Stimulated activated CD8-positive, alpha-beta memory T cell treated with anti-CD3 and anti-CD28 coated beads, Interleukin-15, amount 100 ng/mL, for 4 hours (primary cell): ENCODE results near the gene PRIMPOL.
"Not testable (repeated sequence)": the region's sequence is repeated elsewhere in the genome, so short reads cannot be mapped to it uniquely, and the experiment has no call there.

Experiments used
- DNase-seq, 2 donors: peaks; one replicate each; pipeline ENCODE4 v3.0.0-alpha.2; 2020; ENCODE audit warnings: low read depth in 2 of 2

PRIMPOL gene

GRCh38 chr4:184636897-184637296 lies 12.6 kb upstream of the PRIMPOL start:
- DNase-seq = no peak

DNA sequence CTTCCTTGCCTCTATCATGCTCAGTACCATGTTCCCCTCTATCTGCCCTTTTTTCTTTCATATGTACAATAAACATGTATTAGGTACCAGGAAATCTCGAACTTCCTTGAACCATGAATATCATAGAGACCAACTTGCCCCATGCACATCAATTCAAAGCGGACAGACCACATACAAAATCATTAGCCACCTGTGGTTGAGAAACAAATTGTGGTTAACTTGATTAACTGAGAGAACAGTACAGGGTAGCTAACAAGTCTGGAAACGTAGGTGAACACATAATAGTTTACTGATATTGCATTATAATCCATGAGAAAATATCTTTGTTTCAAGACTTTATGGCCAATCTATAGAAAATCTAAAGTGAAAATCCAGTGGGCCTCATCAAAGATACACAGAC lies 8.5 kb upstream of the PRIMPOL start:
- DNase-seq = no peak

GRCh38 chr4:184641451-184641850 lies 8.1 kb upstream of the PRIMPOL start:
- no peak for DNase-seq

DNA sequence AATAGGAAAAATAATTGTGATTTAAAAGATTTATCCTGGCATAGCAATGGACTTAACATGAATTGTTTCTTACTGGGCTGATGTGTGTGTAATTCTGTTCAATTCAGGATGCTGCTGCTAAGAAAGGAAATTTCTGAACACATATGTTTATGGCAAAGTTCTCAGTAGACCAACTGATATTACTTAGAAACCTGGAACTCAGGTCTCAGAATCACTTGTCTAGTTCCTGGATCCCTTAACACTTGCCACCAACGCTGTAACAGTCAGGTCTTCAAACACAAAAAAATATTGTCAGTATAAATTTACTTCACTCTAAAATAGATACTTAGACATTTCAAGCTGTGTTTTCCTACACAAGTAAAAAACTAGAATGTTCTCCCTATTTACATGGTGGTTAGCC lies 5.8 kb upstream of the PRIMPOL start:
- no peak for DNase-seq

- no peak for DNase-seq
These were observed 4.8 kb upstream of the PRIMPOL start for GRCh38 chr4:184644553-184645307.

DNA sequence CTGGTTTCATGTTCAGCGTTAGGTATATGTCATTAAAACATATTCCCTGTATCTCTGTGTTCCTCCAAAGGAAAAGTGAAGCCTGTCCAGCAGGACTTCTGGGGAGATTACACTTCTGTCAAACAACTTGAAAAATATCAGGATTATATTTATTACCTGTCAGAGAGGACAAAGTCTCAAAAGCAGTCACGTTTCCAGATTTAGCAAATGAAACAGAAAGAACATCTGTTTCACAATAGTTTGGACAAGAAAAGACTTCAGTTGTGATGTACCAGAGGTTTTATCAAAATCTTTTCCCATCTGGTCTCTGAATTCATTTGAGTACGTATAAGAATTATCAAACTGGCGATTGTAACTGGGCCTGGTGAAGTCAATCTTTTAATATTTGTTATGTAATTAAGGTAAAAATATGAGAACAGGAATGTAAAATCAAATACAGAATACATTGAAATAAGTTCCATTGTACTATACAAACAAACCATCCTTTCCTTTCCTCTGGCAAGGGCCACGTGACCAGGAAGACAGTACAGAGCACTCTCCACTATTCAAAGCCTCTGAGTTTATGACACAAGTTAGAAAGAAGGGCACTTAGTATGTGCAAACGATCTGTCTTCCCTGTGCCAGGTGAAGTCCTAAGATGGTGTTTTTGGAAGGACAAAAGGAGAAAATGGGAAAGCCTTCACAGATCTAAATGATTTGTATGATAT lies 3.5 kb upstream of the PRIMPOL start:
- DNase-seq = no peak

- no peak for DNase-seq
These were observed 2.1 kb upstream of the PRIMPOL start for GRCh38 chr4:184647266-184648053.

GRCh38 chr4:184648054-184648312 lies 1.6 kb upstream of the PRIMPOL start:
- no peak for DNase-seq

GRCh38 chr4:184648313-184649025 lies 1.1 kb upstream of the PRIMPOL start:
- DNase-seq = peak; percentile 14 to 24

- DNase-seq = no peak
These were observed 675 bp downstream of the PRIMPOL start for GRCh38 chr4:184649971-184650855.

- no peak for DNase-seq
These were observed 2.4 kb downstream of the PRIMPOL start for GRCh38 chr4:184651899-184652298.

DNA sequence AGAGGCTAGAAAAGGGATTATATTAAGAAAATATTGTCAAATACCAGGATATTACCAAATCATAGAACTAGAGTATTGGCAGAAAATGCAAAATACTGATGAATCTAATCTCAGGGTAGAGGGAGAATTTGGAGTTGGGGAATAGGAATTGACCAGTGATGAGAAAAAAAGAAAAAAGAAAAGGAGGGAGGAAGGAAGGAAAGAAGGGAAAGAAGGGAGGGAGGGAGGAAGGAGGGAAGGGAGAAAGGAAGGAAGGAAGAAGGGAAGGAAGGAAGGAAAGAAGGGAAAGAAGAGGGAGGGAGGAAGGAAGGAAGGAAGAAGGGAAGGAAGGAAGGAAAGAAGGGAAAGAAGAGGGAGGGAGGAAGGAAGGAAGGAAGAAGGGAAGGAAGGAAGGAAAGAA lies 3.1 kb downstream of the PRIMPOL start:
- DNase-seq = not testable (repeated sequence)

GRCh38 chr4:184653650-184654049 lies 4.1 kb downstream of the PRIMPOL start:
- DNase-seq = no peak

DNA sequence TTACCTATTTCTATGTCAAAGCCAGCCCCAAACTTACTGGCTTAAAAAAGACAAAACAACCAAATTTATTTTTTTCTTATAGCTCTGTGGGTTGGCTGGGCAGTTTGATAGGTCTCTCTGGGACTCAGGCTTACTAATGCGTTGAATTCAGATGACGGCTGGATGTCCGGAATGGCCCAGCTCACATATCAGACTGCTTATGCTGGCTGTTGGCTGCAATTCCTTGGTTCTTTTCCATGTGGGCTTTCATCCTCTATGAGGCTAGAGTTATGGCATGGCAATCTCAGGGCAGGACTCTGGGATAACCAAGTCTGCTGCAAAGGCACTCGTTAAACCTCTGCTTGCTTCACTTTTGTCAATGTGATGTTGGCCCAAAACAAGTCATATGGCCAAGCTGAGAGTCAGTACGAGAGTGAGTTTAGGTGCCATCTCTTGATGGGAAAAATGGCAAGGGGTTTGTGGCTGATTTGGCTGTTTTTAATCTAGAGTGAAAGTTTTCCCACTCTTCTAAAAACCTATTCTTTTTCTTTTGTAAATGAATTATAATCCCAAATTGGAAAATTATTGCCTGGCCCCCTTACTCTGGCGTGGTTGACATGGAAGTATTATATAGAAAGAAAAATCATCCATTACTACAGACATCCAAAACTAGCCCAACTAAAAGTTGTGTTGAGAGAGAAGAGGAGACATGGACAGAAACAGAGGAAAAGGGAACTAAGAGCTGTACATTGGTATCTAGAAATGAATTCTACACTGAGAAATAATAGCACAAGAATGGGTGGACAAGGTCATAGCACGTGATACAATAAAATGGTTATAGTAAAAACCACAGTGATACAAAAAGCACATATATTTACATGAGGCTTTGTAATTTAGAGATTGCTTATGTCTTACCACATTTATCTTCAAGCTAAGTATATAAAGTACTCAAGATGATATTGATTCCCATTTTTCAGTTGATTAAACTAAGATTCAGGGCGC lies 6.6 kb downstream of the PRIMPOL start:
- DNase-seq = no peak

- no peak for DNase-seq
These were observed 7.6 kb downstream of the PRIMPOL start for GRCh38 chr4:184657144-184657543.

DNA sequence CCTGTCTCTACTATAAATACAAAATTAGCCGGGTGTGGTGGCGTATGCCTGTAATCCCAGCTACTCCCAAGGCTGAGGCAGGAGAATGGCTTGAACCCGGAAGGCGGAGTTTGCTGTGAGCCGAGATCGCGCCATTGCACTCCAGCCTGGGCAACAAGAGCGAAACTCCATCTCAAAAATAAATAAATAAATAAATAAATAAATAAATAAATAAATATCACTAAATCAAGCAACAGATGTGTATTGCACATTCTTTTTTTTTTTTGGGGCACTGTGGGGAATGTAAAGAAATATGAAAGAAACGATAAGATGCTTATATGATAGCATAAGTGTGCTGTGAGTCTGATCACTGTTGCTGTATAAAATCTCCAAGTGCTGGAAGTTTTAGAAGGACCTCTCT lies 8.3 kb downstream of the PRIMPOL start:
- DNase-seq = not testable (repeated sequence)

DNA sequence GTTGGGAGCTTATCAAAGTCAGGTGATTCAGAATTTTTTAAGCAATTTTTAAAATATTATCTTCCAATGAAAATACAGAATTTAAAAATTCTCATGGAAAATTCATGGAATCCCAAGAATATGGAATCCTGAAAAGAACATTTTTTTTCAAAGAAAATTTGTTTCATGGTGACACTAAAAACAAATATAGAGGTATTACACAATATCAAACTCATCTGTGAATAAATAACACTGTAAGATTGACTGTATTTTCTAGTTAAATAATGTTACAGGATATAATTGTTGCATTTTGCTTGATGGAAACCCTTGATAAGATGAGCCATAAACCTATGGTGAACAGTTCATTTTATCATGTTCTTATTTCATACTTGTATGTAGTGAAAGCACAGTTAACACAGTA lies 11.4 kb downstream of the PRIMPOL start:
- no peak for DNase-seq

- no peak for DNase-seq
These were observed 12.7 kb downstream of the PRIMPOL start for GRCh38 chr4:184662236-184662635.

GRCh38 chr4:184664445-184665210 lies 15.1 kb downstream of the PRIMPOL start:
- DNase-seq = no peak
